Chondrocyte (in vitro differentiated cells): ENCODE results near the gene AGAP2. TPM values are rescaled to one million over a fixed set of nuclear protein-coding genes. Genes with fewer than 3 reads are reported as not detected.
"Not testable (repeated sequence)": the region's sequence is repeated elsewhere in the genome, so short reads cannot be mapped to it uniquely, and the experiment has no call there.

Experiments
- DNase-seq: peaks from one replicate; pipeline ENCODE4 v3.0.0; 2021; ENCODE audit warnings: mixed read lengths, low spot score
- H3K27ac Mint-ChIP-seq: one replicate; pipeline ENCODE4 v1.8.0; 2021; ENCODE audit warnings: mild to moderate bottlenecking, moderate library complexity, mixed read lengths; ENCODE audit not compliant: unreplicated experiment
- H3K27me3 Mint-ChIP-seq: 2 replicates; pipeline ENCODE4 v1.8.0; 2021; ENCODE audit warnings: low read depth, mixed read lengths
- H3K36me3 Mint-ChIP-seq: 2 replicates; pipeline ENCODE4 v1.8.0; 2021; ENCODE audit warnings: low read depth, mixed read lengths
- H3K4me1 Mint-ChIP-seq: 2 replicates; pipeline ENCODE4 v1.8.0; 2021; ENCODE audit warnings: low read depth, mild to moderate bottlenecking, mixed read lengths
- H3K4me3 Mint-ChIP-seq: one replicate; pipeline ENCODE4 v1.8.0; 2021; ENCODE audit warnings: mild to moderate bottlenecking, moderate library complexity, mixed read lengths; ENCODE audit not compliant: unreplicated experiment
- H3K9me3 Mint-ChIP-seq: 2 replicates; pipeline ENCODE4 v1.8.0; 2021; ENCODE audit warnings: low read depth, mixed read lengths
- microRNA-seq: library from miRNA; unstranded; fragments of <30 nt; microRNA quantifications from one replicate; pipeline ENCODE4 v1.2.0, GENCODE V29; 2020; ENCODE audit warnings: borderline number of aligned reads
- total RNA-seq: library from RNA; stranded (reverse); gene quantifications from 3 replicates; pipeline ENCODE4 v1.2.1, GENCODE V29; 2021
- TF ChIP-seq, protein P1 (sequence below): fragments of 200-600 bp; sonication (generic); IDR thresholded peaks from 2 replicates; pipeline ENCODE4 v1.5.0; 2021; ENCODE audit warnings: antibody characterized with exemption, mild to moderate bottlenecking, moderate library complexity

The AGAP2 gene
- total RNA-seq, 1 donor from 2014 or later, result 1.9 TPM

DNA sequence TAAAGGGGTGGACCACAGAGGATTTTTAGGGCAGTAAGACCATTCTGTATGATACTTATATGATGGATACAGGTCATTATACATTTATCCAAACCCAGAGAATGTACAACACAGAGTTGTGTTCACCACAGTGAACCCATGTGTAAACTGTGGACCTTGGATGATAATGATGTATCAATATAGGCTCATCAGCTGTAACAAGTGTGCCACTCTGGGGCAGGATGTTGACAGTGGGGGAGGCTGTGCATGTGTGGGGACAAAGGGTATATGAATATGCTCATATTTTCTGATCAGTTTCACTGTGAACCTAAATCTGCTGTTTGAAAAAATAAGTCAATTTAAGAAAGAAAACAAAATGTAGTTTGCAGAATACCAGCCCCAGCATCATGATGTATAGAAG, 58.8 kb downstream of the AGAP2 start:
- TF ChIP-seq, protein P1, sequence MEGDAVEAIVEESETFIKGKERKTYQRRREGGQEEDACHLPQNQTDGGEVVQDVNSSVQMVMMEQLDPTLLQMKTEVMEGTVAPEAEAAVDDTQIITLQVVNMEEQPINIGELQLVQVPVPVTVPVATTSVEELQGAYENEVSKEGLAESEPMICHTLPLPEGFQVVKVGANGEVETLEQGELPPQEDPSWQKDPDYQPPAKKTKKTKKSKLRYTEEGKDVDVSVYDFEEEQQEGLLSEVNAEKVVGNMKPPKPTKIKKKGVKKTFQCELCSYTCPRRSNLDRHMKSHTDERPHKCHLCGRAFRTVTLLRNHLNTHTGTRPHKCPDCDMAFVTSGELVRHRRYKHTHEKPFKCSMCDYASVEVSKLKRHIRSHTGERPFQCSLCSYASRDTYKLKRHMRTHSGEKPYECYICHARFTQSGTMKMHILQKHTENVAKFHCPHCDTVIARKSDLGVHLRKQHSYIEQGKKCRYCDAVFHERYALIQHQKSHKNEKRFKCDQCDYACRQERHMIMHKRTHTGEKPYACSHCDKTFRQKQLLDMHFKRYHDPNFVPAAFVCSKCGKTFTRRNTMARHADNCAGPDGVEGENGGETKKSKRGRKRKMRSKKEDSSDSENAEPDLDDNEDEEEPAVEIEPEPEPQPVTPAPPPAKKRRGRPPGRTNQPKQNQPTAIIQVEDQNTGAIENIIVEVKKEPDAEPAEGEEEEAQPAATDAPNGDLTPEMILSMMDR, result no peak
- H3K4me1 Mint-ChIP-seq, result peaks cover 3% of the 10 kb centered on the region
- H3K9me3 Mint-ChIP-seq, result peaks cover 14% of the 10 kb centered on the region
- peaks cover 4% of the 10 kb centered on the region for H3K36me3 Mint-ChIP-seq
- H3K27ac Mint-ChIP-seq, result no peak overlapping the region
- H3K4me3 Mint-ChIP-seq, result no peak overlapping the region
- H3K27me3 Mint-ChIP-seq, result peaks cover 25% of the 10 kb centered on the region
- DNase-seq, result no peak

DNA sequence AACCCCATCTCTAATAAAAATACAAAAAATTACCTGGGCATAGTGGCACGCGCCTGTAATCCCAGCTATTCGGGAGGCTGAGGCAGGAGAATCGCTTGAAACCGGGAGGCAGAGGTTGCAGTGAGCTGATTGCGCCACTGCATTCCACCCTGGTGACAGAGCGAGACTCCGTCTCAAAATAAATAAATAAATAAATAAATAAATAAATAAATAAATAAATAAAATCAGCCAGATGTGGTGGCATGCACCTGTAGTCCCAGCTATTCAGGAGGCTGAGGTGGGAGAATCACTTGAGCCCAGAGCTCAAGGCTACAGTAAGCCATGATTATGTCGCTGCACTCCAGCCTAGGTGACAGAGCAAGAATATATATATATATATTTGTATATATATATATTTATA, 60.6 kb downstream of the AGAP2 start:
- not testable (repeated sequence) for H3K36me3 Mint-ChIP-seq, H3K9me3 Mint-ChIP-seq, H3K27ac Mint-ChIP-seq, H3K4me3 Mint-ChIP-seq, DNase-seq, H3K4me1 Mint-ChIP-seq
- H3K27me3 Mint-ChIP-seq, result peaks cover 22% of the 10 kb centered on the region

DNA sequence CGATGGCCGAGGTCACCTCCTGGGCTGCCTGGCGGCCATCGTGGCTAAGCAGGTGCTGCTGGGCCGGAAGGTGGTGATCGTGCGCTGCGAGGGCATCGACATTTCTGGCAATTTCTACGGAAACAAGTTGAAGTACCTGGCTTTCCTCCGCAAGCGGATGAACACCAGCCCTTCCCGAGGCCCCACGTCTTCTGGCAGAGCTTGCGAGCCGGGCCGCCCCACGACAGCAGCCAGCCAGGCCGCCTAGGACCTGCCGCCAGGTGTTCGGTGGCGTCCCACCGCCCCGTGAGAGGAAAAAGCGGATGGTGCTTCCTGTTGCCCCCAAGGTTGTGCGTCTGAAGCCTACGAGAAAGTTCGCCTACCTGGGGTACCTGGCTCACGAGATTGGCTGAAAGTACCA, 63.9 kb downstream of the AGAP2 start:
- Mint-ChIP-seq H3K9me3 (no peaks in the 10 kb centered on the region), H3K4me3 (no peak overlapping the region), H3K4me1 (no peaks in the 10 kb centered on the region), H3K27me3 (peaks cover 27% of the 10 kb centered on the region), H3K27ac (no peak overlapping the region), H3K36me3 (no peaks in the 10 kb centered on the region)
- TF ChIP-seq, protein P1, result no peak
- no peak for DNase-seq

Small RNAs within 50 kb of the gene (microRNA-seq; reads per million reads assigned to microRNA genes)
- gene MIR6759, result not detected

Other genes starting within 250 kb of the AGAP2 start
- gene DDIT3, start 218.2 kb downstream of the AGAP2 start, total RNA-seq, result 9.6 to 79.1 TPM (median 79.0 TPM) in 3 replicates
- 66.9 to 86.5 TPM (median 78.4 TPM) in 3 replicates for gene MBD6, start 215.9 kb downstream of the AGAP2 start, total RNA-seq
- gene DCTN2, start 191.6 kb downstream of the AGAP2 start, total RNA-seq, result 104 to 117 TPM (median 112 TPM) in 3 replicates
- 2.6 to 5.1 TPM (median 3.5 TPM) in 3 replicates for gene KIF5A, start 188.7 kb downstream of the AGAP2 start, total RNA-seq
- 27.9 to 33.1 TPM (median 30.5 TPM) in 3 replicates for gene PIP4K2C, start 147.6 kb downstream of the AGAP2 start, total RNA-seq
- gene DTX3, start 133.9 kb downstream of the AGAP2 start, total RNA-seq, result 29.8 to 30.3 TPM (median 30.1 TPM) in 3 replicates
- 29.0 to 30.6 TPM (median 29.5 TPM) in 3 replicates for gene ARHGEF25, start 127.3 kb downstream of the AGAP2 start, total RNA-seq
- gene B4GALNT1, start 105.5 kb downstream of the AGAP2 start, total RNA-seq, result 20.8 to 21.8 TPM (median 21.4 TPM) in 3 replicates
- 284 to 337 TPM (median 290 TPM) in 3 replicates for gene OS9, start 44.6 kb downstream of the AGAP2 start, total RNA-seq
- 21.2 to 29.3 TPM (median 21.5 TPM) in 3 replicates for gene TSPAN31, start 6.3 kb upstream of the AGAP2 start, total RNA-seq
- gene CDK4, start 13.6 kb upstream of the AGAP2 start, total RNA-seq, result 136 to 140 TPM (median 139 TPM) in 3 replicates
- 17.3 to 22.1 TPM (median 21.8 TPM) in 3 replicates for gene MARCHF9, start 16.4 kb upstream of the AGAP2 start, total RNA-seq
- gene CYP27B1, start 28.3 kb upstream of the AGAP2 start, total RNA-seq, result 2.1 to 3.2 TPM (median 2.3 TPM) in 3 replicates
- gene METTL1, start 33.4 kb upstream of the AGAP2 start, total RNA-seq, result 25.2 to 33.6 TPM (median 26.8 TPM) in 3 replicates
- gene EEF1AKMT3, start 33.9 kb upstream of the AGAP2 start, total RNA-seq, result 13.0 to 14.8 TPM (median 13.6 TPM) in 3 replicates
- gene TSFM, start 44.0 kb upstream of the AGAP2 start, total RNA-seq, result 17.8 to 21.3 TPM (median 19.9 TPM) in 3 replicates
- 4.8 to 6.0 TPM (median 5.6 TPM) in 3 replicates for gene AVIL, start 80.0 kb upstream of the AGAP2 start, total RNA-seq
- 113 to 124 TPM (median 123 TPM) in 3 replicates for gene CTDSP2, start 108.0 kb upstream of the AGAP2 start, total RNA-seq
- gene ATP23, start 202.8 kb upstream of the AGAP2 start, total RNA-seq, result 2.3 to 5.3 TPM (median 3.6 TPM) in 3 replicates